Measurements from ENCODE around the gene ENTPD8.

DNA sequence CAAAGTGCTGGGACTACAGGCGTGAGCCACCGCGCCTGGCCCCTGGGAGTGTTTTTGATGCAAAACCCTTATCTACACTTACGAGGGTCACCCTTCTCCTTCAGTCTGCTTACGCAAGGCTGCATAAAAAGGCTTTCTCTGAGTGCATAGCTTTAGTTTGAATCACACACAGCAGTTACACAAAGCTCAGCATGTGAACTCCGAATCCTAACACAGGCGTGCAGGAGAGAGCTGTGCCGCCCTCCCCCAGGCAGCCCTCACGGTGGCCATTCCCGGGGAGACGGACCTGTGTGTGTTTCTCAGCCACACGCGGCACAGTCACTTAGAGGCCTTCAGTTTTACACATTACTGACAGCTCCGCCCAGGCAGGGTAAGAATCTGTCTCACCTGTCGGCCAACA is 44.9 kb downstream of the ENTPD8 start:
- TF ChIP-seq, protein P1, sequence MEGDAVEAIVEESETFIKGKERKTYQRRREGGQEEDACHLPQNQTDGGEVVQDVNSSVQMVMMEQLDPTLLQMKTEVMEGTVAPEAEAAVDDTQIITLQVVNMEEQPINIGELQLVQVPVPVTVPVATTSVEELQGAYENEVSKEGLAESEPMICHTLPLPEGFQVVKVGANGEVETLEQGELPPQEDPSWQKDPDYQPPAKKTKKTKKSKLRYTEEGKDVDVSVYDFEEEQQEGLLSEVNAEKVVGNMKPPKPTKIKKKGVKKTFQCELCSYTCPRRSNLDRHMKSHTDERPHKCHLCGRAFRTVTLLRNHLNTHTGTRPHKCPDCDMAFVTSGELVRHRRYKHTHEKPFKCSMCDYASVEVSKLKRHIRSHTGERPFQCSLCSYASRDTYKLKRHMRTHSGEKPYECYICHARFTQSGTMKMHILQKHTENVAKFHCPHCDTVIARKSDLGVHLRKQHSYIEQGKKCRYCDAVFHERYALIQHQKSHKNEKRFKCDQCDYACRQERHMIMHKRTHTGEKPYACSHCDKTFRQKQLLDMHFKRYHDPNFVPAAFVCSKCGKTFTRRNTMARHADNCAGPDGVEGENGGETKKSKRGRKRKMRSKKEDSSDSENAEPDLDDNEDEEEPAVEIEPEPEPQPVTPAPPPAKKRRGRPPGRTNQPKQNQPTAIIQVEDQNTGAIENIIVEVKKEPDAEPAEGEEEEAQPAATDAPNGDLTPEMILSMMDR (conservative IDR thresholded peaks at IDR 0.05 in 1 of 2, IDR thresholded peaks at IDR 0.05 in 1 of 2; ENCODE audit: extremely low read depth in 1 of 2, insufficient read depth in 1 of 2, low read depth in 1 of 2, low read length in 2 of 2), result no peak
- no peak for TF ChIP-seq EZH2 (IDR thresholded peaks at IDR 0.05; ENCODE audit: borderline replicate concordance, low read length)
